LNCaP clone FGC (cell line): Measurements from ENCODE around the gene RASSF4.

Source experiments
- DNase-seq: peaks from one replicate; pipeline ENCODE4 v3.0.0-alpha.2; 2011; ENCODE audit warnings: low read depth
- H3K4me3 ChIP-seq: 2 replicates; pipeline ENCODE4 v1.5.1; 2011; ENCODE audit warnings: mild to moderate bottlenecking, low read depth, low read length, control low read depth
- TF ChIP-seq, protein P1 (sequence below): IDR thresholded peaks from 2 replicates; pipeline ENCODE4 v1.5.1; 2012; ENCODE audit warnings: mild to moderate bottlenecking; ENCODE audit not compliant: control insufficient read depth, insufficient read depth; ENCODE audit errors: extremely low read depth

RASSF4 gene

DNA sequence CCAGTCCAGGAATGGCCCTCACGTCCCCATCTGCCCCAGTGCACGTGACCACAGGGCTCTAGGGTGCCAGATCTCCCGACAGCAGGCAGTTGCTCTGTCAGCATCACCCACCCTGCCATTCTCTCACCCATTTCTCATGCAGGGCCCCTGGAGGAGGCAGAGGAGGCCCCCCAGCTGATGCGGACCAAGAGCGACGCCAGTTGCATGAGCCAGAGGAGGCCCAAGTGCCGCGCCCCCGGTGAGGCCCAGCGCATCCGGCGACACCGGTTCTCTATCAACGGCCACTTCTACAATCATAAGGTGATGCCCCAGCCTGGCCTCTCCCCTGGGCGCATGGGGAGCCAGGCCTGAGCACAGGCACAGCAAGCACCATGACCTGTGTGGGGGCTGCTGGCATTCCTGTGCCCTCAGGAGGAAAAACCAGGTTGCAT, 25.1 kb downstream of the RASSF4 start:
- TF ChIP-seq, protein P1, sequence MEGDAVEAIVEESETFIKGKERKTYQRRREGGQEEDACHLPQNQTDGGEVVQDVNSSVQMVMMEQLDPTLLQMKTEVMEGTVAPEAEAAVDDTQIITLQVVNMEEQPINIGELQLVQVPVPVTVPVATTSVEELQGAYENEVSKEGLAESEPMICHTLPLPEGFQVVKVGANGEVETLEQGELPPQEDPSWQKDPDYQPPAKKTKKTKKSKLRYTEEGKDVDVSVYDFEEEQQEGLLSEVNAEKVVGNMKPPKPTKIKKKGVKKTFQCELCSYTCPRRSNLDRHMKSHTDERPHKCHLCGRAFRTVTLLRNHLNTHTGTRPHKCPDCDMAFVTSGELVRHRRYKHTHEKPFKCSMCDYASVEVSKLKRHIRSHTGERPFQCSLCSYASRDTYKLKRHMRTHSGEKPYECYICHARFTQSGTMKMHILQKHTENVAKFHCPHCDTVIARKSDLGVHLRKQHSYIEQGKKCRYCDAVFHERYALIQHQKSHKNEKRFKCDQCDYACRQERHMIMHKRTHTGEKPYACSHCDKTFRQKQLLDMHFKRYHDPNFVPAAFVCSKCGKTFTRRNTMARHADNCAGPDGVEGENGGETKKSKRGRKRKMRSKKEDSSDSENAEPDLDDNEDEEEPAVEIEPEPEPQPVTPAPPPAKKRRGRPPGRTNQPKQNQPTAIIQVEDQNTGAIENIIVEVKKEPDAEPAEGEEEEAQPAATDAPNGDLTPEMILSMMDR = no peak

DNA sequence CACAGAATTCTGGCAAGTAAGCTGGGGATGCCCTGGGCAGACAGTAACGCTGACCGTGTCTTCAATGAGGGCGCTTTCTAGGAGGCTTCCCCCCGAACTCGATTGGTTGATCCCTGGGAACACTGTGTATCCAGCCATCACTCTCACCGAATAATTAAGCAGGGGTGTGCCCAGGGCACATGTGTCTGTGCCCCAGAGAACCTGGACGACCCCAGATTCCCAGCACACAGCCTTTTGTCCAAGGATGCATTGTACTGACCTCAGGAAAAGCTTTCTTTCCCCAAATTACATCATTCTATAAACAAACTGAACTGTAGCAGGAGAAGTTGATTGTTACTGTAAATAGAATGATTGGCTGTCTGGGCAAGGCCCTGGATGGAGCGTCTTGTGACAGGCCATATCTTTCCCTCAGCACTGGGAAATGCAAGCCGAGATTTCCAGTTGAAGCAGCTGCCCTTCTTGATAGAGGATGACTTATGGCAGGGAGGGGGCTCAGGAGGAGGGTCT, 25.6 kb downstream of the RASSF4 start:
- H3K4me3 ChIP-seq = no peak overlapping the region
- no peak for DNase-seq
- TF ChIP-seq, protein P1 = no peak

More for the DNA sequence above, 25.1 kb downstream of the RASSF4 start:
- no peak for DNase-seq
- H3K4me3 ChIP-seq = no peak overlapping the region

DNA sequence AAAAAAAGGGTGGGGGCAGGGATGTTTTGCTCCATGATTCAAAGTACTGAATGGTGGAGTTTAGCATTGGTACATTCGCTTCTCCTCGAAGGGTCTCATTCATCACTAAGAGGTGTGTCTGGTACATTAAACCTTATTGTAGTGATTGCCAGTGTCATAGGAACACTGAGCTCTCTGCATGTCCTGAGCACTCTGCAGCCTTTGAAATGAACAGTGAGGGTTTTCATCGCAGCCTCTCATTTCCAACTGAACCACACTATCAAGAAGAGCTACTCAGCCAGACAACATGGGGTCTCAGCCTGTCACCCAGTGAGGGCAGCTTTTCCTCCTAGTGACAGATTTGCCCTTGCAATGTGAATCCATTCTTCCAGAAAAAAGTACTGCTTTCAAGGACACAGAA, 26.6 kb downstream of the RASSF4 start:
- no peak overlapping the region for H3K4me3 ChIP-seq
- TF ChIP-seq, protein P1 = no peak
- no peak for DNase-seq

DNA sequence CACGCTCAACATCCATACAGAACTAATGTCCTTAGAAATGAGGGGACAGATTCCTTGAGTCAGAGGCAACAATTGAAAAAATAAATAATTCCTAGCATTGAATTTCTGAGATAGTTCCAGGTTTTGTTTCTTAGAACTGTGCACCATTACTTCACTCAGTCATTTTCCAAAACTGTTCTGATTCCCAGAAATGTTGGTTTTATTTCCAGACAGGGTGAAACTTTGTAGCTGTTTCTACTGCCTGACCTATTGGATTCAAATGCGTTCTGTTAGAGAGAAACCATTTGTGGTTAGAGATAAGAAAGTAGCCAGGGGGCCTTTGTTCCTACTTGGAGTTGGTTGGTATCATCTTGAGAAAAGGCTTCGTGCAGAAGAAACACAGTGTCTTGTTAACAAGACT, 27.1 kb downstream of the RASSF4 start:
- TF ChIP-seq, protein P1 = no peak
- H3K4me3 ChIP-seq = no peak overlapping the region
- DNase-seq = no peak

DNA sequence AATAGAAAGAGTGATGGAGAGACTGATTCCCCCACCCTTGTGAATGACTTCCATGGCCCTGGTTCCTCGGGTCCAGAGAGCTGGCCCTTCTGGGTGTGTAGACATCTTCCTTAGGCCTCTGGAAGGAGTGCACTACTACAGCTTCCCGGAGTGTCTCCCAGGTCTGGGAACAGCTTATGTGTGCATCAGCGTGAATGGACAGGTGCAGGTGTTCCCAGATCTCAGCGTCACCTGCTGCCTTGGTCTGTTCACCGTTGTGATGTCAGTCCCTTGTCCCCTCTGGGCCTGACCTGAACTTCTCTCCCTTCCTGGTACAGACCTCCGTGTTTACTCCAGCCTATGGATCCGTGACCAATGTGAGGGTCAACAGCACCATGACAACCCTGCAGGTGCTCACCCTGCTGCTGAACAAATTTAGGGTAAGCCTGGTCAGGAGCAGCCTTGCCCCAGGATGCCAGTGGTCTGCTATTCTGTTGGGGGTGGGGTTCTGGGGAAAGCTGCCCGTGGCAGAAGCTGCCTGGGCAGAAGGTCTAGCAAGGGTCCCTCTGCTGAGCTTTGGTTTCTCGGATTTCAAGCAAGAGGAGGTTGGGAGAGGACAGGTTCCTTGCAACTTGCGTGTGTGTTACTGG, 29.5 kb downstream of the RASSF4 start:
- DNase-seq = no peak
- no peak overlapping the region for H3K4me3 ChIP-seq
- TF ChIP-seq, protein P1 = no peak

DNA sequence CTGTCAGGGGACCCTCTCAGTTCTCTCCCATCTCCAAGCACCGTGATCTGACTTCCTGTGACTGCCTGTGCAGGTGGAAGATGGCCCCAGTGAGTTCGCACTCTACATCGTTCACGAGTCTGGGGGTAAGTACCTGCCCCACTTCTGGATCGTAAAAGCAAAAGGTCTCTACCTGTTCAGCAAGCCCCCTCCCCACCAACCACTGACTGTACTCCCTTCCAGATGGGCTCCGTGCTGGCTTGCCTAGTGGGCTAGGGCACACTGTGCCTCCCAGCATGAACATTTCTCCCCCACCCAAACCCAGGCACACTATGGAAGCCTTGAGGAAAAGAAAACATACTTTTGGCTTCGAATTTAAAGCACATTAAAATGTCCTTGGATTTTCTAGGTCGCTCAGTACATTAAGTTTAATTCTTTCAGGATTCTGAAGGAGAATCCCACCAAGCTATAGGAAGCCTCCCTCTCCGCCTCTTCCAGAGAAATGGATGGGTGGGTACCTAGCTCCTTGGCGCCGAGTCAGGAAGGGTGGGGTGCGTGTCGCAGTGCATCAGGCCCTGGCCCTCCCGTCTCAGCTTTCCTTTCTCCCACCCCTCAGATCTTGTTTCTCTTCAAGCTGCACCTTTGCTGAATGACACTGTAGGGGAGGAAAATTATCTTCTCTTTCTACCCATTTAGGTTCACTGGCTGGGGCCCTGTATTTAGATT, 30.1 kb downstream of the RASSF4 start:
- no peak overlapping the region for H3K4me3 ChIP-seq
- TF ChIP-seq, protein P1 = no peak
- DNase-seq = no peak

DNA sequence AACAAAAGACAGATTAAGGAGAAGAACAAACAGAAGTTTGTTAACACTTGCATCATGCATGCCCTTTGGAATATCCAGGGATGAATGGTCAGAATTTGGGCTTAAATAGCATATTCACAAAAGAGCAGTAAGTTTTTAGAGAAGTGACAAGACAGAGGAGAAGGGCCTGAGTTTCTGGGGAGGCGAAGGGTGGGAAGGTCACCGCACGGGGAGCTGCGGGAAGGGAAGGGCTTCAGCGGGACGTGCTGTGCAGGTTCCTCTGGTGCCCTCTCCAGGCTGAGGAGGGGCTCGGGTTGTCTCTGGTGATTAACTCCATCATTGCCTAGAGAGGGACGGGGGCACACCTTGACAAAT, 30.7 kb downstream of the RASSF4 start:
- no peak overlapping the region for H3K4me3 ChIP-seq
- DNase-seq = no peak
- TF ChIP-seq, protein P1 = no peak
